OCI-LY7 (cell line): ENCODE measurements around the gene SRL. TPM values are rescaled to one million over a fixed set of nuclear protein-coding genes. Genes with fewer than 3 reads are reported as not detected.
A peak's percentile ranks its signal among the peaks of the same experiment; 100 is the strongest.

Experiments used
- Bru-seq: library from RNA; stranded (reverse); fragments of 400-500 nt; gene quantifications from one replicate; lab custom pipeline; 2021; lab: Mats Ljungman, UMichigan
- BruChase-seq, 2 experiments: library from RNA; stranded (reverse); fragments of 400-500 nt; gene quantifications; one replicate each; lab custom pipeline; 2021; lab: Mats Ljungman, UMichigan
- BruUV-seq: library from RNA; stranded (reverse); fragments of 400-500 nt; replicated peaks from 2 replicates; lab custom pipeline; 2021; lab: Mats Ljungman, UMichigan
- CTCF ChIA-PET: fragments of 300-600 bp; sonication (Branson Sonifier 250); formaldehyde crosslinking; loops from one replicate; lab custom pipeline; 2022; ENCODE audit warnings: antibody characterized with exemption; ENCODE audit not compliant: unreplicated experiment; lab: Charles Lee
- POLR2A ChIA-PET: fragments of 300-600 bp; sonication (Branson Sonifier 250); formaldehyde crosslinking; loops from one replicate; lab custom pipeline; 2022; ENCODE audit warnings: antibody characterized with exemption; lab: Charles Lee
- DNase-seq: peaks from one replicate; pipeline ENCODE4 v3.0.0-alpha.2; 2015; ENCODE audit warnings: low spot score
- H2AFZ ChIP-seq: fragments of 200-600 bp; sonication (generic), shearing (Covaris generic); 2 replicates; pipeline ENCODE4 v1.6.1; 2014; ENCODE audit warnings: mild to moderate bottlenecking, antibody characterized with exemption, low read length, moderate library complexity
- H3K27ac ChIP-seq: fragments of 200-600 bp; sonication (generic); 2 replicates; pipeline ENCODE4 v1.5.1; 2014; ENCODE audit warnings: mixed run types, low read depth, mild to moderate bottlenecking, moderate library complexity, low read length, inconsistent platforms; ENCODE audit not compliant: poor library complexity, severe bottlenecking
- H3K36me3 ChIP-seq: fragments of 200-600 bp; sonication (generic); 2 replicates; pipeline ENCODE4 v1.6.1; 2014; ENCODE audit warnings: mild to moderate bottlenecking, antibody characterized with exemption, low read length, moderate library complexity, mixed read lengths; ENCODE audit not compliant: insufficient read depth
- H3K4me1 ChIP-seq: fragments of 200-600 bp; sonication (generic); 2 replicates; pipeline ENCODE4 v1.5.1; 2014; ENCODE audit warnings: mild to moderate bottlenecking, low read length; ENCODE audit not compliant: insufficient read depth, poor library complexity, severe bottlenecking
- H3K4me2 ChIP-seq: fragments of 200-600 bp; sonication (generic); 2 replicates; pipeline ENCODE4 v1.6.1; 2014; ENCODE audit warnings: mild to moderate bottlenecking, low read length
- H3K4me3 ChIP-seq: fragments of 200-600 bp; sonication (generic); 2 replicates; pipeline ENCODE4 v1.5.1; 2014; ENCODE audit warnings: mild to moderate bottlenecking, low read depth, low read length; ENCODE audit not compliant: poor library complexity, severe bottlenecking
- H3K79me2 ChIP-seq: fragments of 200-600 bp; sonication (generic); 2 replicates; pipeline ENCODE4 v1.6.1; 2016; ENCODE audit warnings: low read depth, mild to moderate bottlenecking, low read length, moderate library complexity, mixed read lengths; ENCODE audit not compliant: insufficient read depth
- H3K9me2 ChIP-seq: fragments of 200-600 bp; sonication (generic); 2 replicates; pipeline ENCODE4 v1.6.1; 2016; ENCODE audit warnings: mild to moderate bottlenecking, low read length, mixed read lengths; ENCODE audit not compliant: insufficient read depth
- H3K9me3 ChIP-seq: fragments of 200-600 bp; sonication (generic); 2 replicates; pipeline ENCODE4 v1.6.1; 2014; ENCODE audit warnings: mild to moderate bottlenecking, mixed run types, low read length, mixed read lengths
- H4K20me1 ChIP-seq: fragments of 200-600 bp; sonication (generic); 2 replicates; pipeline ENCODE4 v1.6.1; 2014; ENCODE audit warnings: mild to moderate bottlenecking, antibody characterized with exemption, low read length, moderate library complexity, mixed read lengths; ENCODE audit not compliant: insufficient read depth
- EZH2phosphoT487 ChIP-seq: fragments of 200-600 bp; sonication (generic); IDR thresholded peaks from 2 replicates; pipeline ENCODE4 v1.6.1; 2018; ENCODE audit warnings: low read depth, borderline replicate concordance, mild to moderate bottlenecking, mixed run types, antibody characterized with exemption, low read length, moderate library complexity, mixed read lengths
- intact Hi-C: fragments of 100-400 bp; cut with micrococcal nuclease; formaldehyde crosslinking; loops from one replicate; pipeline ENCODE4 v1.10.0; 2022; ENCODE audit not compliant: unreplicated experiment
- long read RNA-seq: library from polyadenylated mRNA; stranded (forward); transcript quantifications from one replicate; pipeline ENCODE4 v2.0.0, GENCODE V29; 2022
- total RNA-seq, 2 experiments: library from RNA; depleted of rRNA in 1 of 2; stranded (reverse); fragments of >200 nt in 1 of 2; shearing (Covaris generic) in 1 of 2; gene quantifications; 2 replicates each; pipeline ENCODE4 v1.2.3, GENCODE V29; 2014 to 2022
- TF ChIP-seq, protein P1 (sequence below): fragments of 200-600 bp; sonication (generic); conservative IDR thresholded peaks from 2 replicates; pipeline ENCODE4 v1.5.1; 2014; ENCODE audit warnings: mild to moderate bottlenecking, antibody characterized with exemption, low read length, moderate library complexity, mixed read lengths

The SRL gene
- not detected in 2 replicates for total RNA-seq (2014; rRNA removed; shearing (Covaris generic))
- not detected in 2 replicates for total RNA-seq (2022)
- Bru-seq, nascent RNA, result not detected
- BruChase-seq, experiment 1, labeled RNA remaining after a 6-hour chase, result percentile 11 among the genes with signal in this experiment
- BruChase-seq, experiment 2, labeled RNA remaining after a 2-hour chase, result percentile 5 among the genes with signal in this experiment
- long read RNA-seq, result 0 reads

DNA sequence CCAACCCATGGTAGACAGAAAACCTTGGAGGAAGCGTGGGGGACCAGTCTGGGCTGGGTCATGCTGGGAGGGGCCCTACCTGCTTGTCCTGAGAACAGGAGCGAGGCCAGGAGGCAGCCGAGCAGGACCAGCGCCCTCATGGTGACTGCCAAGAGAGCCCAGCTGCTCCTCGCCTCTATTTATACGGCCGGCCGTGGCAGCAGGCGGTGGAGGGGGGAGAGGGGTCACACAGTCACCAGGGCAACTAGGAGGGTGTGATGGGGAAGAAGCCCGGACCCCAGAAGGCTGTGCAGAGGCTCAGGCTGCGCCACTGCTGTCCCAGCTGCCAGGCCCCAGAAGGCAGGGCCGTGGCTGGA, at the start of gene SRL:
SRL (minus strand) TSS at position 153 of the 356 bp plus-strand sequence; CDS start at position 140, 13 bp downstream.
- H4K20me1 ChIP-seq, result no peaks in the 10 kb centered on the region
- POLR2A ChIA-PET, result no interaction called here
- no peaks in the 10 kb centered on the region for H3K9me2 ChIP-seq
- DNase-seq, result no peak
- intact Hi-C loops, result no loop called here
- no peak within 1 kb of the TSS for H3K27ac ChIP-seq
- H3K4me3 ChIP-seq, result no peak within 1 kb of the TSS
- H3K4me2 ChIP-seq, result no peak within 1 kb of the TSS
- CTCF ChIA-PET, result no interaction called here
- no peaks in the 10 kb centered on the region for H3K9me3 ChIP-seq
- H3K36me3 ChIP-seq, result no peaks in the 10 kb centered on the region
- no TSS peak for BruUV-seq
- no peaks in the 10 kb centered on the region for H3K79me2 ChIP-seq
- TF ChIP-seq, protein P1, sequence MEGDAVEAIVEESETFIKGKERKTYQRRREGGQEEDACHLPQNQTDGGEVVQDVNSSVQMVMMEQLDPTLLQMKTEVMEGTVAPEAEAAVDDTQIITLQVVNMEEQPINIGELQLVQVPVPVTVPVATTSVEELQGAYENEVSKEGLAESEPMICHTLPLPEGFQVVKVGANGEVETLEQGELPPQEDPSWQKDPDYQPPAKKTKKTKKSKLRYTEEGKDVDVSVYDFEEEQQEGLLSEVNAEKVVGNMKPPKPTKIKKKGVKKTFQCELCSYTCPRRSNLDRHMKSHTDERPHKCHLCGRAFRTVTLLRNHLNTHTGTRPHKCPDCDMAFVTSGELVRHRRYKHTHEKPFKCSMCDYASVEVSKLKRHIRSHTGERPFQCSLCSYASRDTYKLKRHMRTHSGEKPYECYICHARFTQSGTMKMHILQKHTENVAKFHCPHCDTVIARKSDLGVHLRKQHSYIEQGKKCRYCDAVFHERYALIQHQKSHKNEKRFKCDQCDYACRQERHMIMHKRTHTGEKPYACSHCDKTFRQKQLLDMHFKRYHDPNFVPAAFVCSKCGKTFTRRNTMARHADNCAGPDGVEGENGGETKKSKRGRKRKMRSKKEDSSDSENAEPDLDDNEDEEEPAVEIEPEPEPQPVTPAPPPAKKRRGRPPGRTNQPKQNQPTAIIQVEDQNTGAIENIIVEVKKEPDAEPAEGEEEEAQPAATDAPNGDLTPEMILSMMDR, result no peak
- TF ChIP-seq EZH2phosphoT487, result no peak
- no peak within 1 kb of the TSS for H2AFZ ChIP-seq
- no peaks in the 10 kb centered on the region for H3K4me1 ChIP-seq

DNA sequence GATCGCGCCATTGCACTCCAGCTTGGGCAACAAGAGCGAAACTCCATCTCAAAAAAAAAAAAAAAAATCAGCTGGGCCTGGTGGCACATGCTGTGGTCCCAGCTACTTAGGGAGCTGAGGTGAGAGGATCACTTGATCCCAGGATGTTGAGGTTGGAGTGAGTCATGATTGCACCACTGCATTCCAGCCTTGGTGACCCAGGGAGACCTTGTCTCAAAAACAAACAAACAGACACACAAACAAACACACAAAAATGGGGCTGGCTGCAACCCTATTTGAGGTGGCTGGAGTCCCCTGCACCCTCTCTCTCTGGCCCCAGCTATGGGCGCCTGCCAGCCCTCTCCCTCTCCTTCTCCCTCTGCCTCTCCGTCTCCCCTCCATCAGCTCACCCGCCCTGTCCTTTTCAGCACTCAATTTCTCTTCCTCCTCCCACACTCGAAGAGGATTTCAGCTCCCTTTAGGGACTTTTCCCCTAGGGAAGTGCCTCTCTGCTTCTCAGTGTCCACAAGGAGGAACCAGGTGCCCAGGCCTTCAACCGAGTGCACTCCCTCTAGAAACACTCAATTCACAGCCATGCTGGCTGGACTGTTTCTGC, 48.5 kb upstream of the SRL start:
- ChIA-PET POLR2A (interaction anchor here (0.7 kb wide), 2 partner anchors 16 to 32 kb away, joined by 4 read pairs; no protein-coding TSS in a partner anchor), CTCF (interaction anchor here (0.6 kb wide), 1 partner anchor 18 kb away, joined by 3 read pairs; no protein-coding TSS in a partner anchor)
- Histone ChIP-seq H3K9me2 (no peaks in the 10 kb centered on the region), H3K4me1 (peaks cover 5% of the 10 kb centered on the region), H2AFZ (no peak overlapping the region), H3K4me2 (no peak overlapping the region), H4K20me1 (no peaks in the 10 kb centered on the region), H3K79me2 (no peaks in the 10 kb centered on the region), H3K4me3 (no peak overlapping the region), H3K36me3 (no peaks in the 10 kb centered on the region), H3K9me3 (no peaks in the 10 kb centered on the region), H3K27ac (no peak overlapping the region)
- intact Hi-C loops, result no loop called here
- no peak for DNase-seq
- TF ChIP-seq EZH2phosphoT487, result no peak
- TF ChIP-seq, protein P1, result no peak
- no TSS peak for BruUV-seq
